ENCODE data around the gene ADORA3. TPM values are rescaled to one million over a fixed set of nuclear protein-coding genes. Genes with fewer than 3 reads are reported as not detected.

Gene ADORA3
- total and polyA plus RNA-seq, 2 of the 8 experiments (the other 6 are each of a cell fraction or from before 2014, with no cell fraction given), result 0.03 TPM; not detected in 1

GRCh38 chr1:111513410-111514020 is 10.1 kb upstream of the ADORA3 start:
- FAIRE-seq (no peak), DNase-seq (ENCODE audit: low read depth in 1 of 2, low spot score in 2 of 2) (no peak)
- Histone ChIP-seq H2BK120ac (replicated peaks; ENCODE audit: low read depth, low read length) (no peak overlapping the region), H3K9me3 (ENCODE audit: insufficient read depth in 2 of 2, low read depth in 1 of 2, low read length in 1 of 2) (no peaks in the 10 kb centered on the region), H4K5ac (ENCODE audit: insufficient read length, low read depth, low read length) (no peak overlapping the region), H3K36me3 (ENCODE audit: control insufficient read depth in 2 of 4, insufficient read depth in 4 of 4, low read length in 3 of 4) (no peaks in the 10 kb centered on the region), H3K56ac (replicated peaks; ENCODE audit: insufficient read length, low read depth, low read length) (no peak overlapping the region), H3K4me1 (replicated peaks in 1 of 4; ENCODE audit: control insufficient read depth in 3 of 4, insufficient read depth in 4 of 4, low read length in 3 of 4) (peaks cover 0 to 1% (median 0%) of the 10 kb centered on the region in 4 experiments; a peak in 2 of 7 replicates), H3K4me2 (ENCODE audit: insufficient read depth in 1 of 2, low read depth in 2 of 2, low read length in 2 of 2) (no peak overlapping the region), H2BK20ac (ENCODE audit: low read length) (no peak overlapping the region), H2AFZ (ENCODE audit: low read length) (no peak overlapping the region), H2BK5ac (ENCODE audit: low read depth, low read length) (no peak overlapping the region), H3K9ac (replicated peaks in 1 of 4; ENCODE audit: extremely low read depth in 1 of 4, low read depth in 3 of 4, low read length in 3 of 4) (no peak overlapping the region), H4K20me1 (replicated peaks in 1 of 2; ENCODE audit: control insufficient read depth in 1 of 2, insufficient read depth in 2 of 2, low read length in 2 of 2) (no peaks in the 10 kb centered on the region), H3K27me3 (replicated peaks in 1 of 4; ENCODE audit: control insufficient read depth in 3 of 4, extremely low read depth in 1 of 4, insufficient read depth in 3 of 4, low read length in 3 of 4) (peaks cover 0 to 1% (median 0%) of the 10 kb centered on the region in 4 experiments; a peak in 2 of 7 replicates), H3K23ac (ENCODE audit: insufficient read length) (no peak overlapping the region), H3K79me2 (ENCODE audit: control insufficient read depth in 1 of 2, insufficient read depth in 2 of 2, low read length in 2 of 2) (no peaks in the 10 kb centered on the region), H3K4ac (replicated peaks; ENCODE audit: insufficient read length, low read depth, low read length) (no peak overlapping the region), H3K27ac (ENCODE audit: low read depth, low read length) (no peak overlapping the region), H3K79me1 (ENCODE audit: low read depth, low read length) (no peaks in the 10 kb centered on the region), H3K4me3 (ENCODE audit: extremely low read depth in 1 of 4, insufficient read depth in 2 of 4, low read depth in 3 of 4, low read length in 4 of 4) (no peak overlapping the region), H2AK5ac (ENCODE audit: low read depth, low read length) (no peak overlapping the region), H2BK15ac (ENCODE audit: low read length) (no peak overlapping the region), H4K8ac (ENCODE audit: extremely low read depth, insufficient read depth, low read length) (no peak overlapping the region), H4K91ac (replicated peaks; ENCODE audit: insufficient read length, low read length) (no peak overlapping the region), H2BK12ac (ENCODE audit: low read depth, low read length) (no peak overlapping the region), H3K18ac (ENCODE audit: extremely low read depth, low read length) (no peak overlapping the region), H3K23me2 (ENCODE audit: low read depth, low read length) (no peaks in the 10 kb centered on the region), H3K14ac (ENCODE audit: insufficient read length) (no peak overlapping the region)
- WGBS, 2 experiments (ENCODE audit: extremely low coverage in 1 of 2, insufficient coverage in 1 of 2, insufficient read length in 1 of 2, insufficient replicate concordance in 2 of 2, low coverage in 1 of 2, low lambda C conversion rate in 2 of 2, missing lambda C conversion rate in 1 of 2), result 86% methylated on average over 8 of the region's 8 CpGs; no CpG with 5 or more reads in 1 of the 2 experiments
- ChIA-PET CTCF (ENCODE audit: partially characterized antibody) (interaction anchor here (0.8 kb wide), 1 partner anchor 131 kb away, joined by 3 read pairs; no protein-coding TSS in a partner anchor), POLR2A (ENCODE audit: partially characterized antibody) (no interaction called here)
- TF ChIP-seq, protein P1, sequence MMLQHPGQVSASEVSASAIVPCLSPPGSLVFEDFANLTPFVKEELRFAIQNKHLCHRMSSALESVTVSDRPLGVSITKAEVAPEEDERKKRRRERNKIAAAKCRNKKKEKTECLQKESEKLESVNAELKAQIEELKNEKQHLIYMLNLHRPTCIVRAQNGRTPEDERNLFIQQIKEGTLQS (IDR thresholded peaks at IDR 0.05; ENCODE audit: insufficient read depth, low read depth, low read length), result no peak
- TF ChIP-seq RNF2 (IDR thresholded peaks at IDR 0.05; ENCODE audit: borderline replicate concordance, low read depth, low read length, missing control alignments, poor library complexity, severe bottlenecking) (no peak), PHF8 (conservative IDR thresholded peaks at IDR 0.05; ENCODE audit: low read depth, low read length) (no peak), CBX8 (IDR thresholded peaks at IDR 0.05; ENCODE audit: borderline replicate concordance, low read depth, low read length) (no peak), SIRT6 (IDR thresholded peaks at IDR 0.05; ENCODE audit: low read length) (no peak), POU5F1 (IDR thresholded peaks at IDR 0.05; ENCODE audit: low read depth, low read length) (no peak), FOSL1 (IDR thresholded peaks at IDR 0.05; ENCODE audit: insufficient read depth, low read depth, low read length) (no peak), RFX5 (IDR thresholded peaks at IDR 0.05; ENCODE audit: borderline replicate concordance, low read depth, low read length) (no peak), CREB1 (IDR thresholded peaks at IDR 0.05) (no peak)
- TF ChIP-seq, protein P2, sequence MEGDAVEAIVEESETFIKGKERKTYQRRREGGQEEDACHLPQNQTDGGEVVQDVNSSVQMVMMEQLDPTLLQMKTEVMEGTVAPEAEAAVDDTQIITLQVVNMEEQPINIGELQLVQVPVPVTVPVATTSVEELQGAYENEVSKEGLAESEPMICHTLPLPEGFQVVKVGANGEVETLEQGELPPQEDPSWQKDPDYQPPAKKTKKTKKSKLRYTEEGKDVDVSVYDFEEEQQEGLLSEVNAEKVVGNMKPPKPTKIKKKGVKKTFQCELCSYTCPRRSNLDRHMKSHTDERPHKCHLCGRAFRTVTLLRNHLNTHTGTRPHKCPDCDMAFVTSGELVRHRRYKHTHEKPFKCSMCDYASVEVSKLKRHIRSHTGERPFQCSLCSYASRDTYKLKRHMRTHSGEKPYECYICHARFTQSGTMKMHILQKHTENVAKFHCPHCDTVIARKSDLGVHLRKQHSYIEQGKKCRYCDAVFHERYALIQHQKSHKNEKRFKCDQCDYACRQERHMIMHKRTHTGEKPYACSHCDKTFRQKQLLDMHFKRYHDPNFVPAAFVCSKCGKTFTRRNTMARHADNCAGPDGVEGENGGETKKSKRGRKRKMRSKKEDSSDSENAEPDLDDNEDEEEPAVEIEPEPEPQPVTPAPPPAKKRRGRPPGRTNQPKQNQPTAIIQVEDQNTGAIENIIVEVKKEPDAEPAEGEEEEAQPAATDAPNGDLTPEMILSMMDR (IDR thresholded peaks at IDR 0.05; ENCODE audit: control extremely low read depth in 1 of 3, insufficient read depth in 1 of 3, low read depth in 1 of 3, low read length in 3 of 3), result no peak

Data from H1 (cell line).